Inferior parietal cortex (tissue), 1 donor: ENCODE measurements around the gene THRA.
A peak's percentile ranks its signal among the peaks of the same experiment; 100 is the strongest.

Experiments used
- DNase-seq: peaks from one replicate; pipeline ENCODE4 v3.0.0-alpha.2; 2016; ENCODE audit errors: extremely low spot score

The THRA gene

GRCh38 chr17:40026816-40027613, 35.8 kb upstream of the THRA start:
- DNase-seq = peak; percentile 88

- no peak for DNase-seq
Observed at GRCh38 chr17:40027614-40028012, 35.2 kb upstream of the THRA start.

DNA sequence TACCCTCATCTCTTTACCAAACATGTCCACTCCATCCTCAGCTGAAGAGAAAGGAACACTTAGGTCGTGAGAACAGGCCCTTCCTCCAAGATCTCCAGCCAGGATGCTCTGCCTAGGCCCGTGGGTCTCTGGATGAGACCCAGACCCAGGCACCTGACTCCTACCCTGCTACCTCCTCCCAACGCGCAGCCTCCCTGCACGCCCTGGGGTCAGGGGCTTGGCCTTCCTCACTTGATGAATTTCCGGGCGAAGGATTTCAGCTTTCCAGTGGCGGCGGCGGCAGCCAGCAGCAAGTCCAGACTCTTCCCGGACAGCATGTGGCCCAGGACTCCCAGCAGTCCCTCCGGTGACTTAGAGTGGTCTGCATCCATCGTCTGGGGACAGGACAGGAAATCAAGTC, 34.2 kb upstream of the THRA start:
- no peak for DNase-seq

DNA sequence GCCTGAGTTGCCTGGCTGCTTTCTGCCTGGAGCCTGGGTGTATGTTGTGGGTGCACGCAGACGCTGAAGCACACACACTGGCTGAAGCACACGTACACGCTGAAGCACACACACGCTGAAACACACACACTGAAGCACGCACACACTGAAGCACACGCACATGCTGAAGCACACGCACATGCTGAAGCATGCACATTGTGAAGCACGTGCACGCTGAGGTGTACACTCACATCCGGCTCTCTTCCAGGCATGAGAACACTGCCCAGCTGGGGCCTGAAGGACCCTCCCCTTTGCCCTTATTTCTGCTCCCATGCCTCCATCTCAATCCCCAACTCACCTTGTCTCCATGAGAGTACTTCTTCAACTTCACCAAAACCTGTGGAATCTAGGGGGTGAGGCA, 31.1 kb upstream of the THRA start:
- DNase-seq = no peak

GRCh38 chr17:40032322-40033320, 30.1 kb upstream of the THRA start:
- DNase-seq = no peak

- DNase-seq = no peak
Observed at GRCh38 chr17:40033339-40033738, 29.4 kb upstream of the THRA start.

GRCh38 chr17:40034426-40035161, 28.2 kb upstream of the THRA start:
- DNase-seq = no peak

DNA sequence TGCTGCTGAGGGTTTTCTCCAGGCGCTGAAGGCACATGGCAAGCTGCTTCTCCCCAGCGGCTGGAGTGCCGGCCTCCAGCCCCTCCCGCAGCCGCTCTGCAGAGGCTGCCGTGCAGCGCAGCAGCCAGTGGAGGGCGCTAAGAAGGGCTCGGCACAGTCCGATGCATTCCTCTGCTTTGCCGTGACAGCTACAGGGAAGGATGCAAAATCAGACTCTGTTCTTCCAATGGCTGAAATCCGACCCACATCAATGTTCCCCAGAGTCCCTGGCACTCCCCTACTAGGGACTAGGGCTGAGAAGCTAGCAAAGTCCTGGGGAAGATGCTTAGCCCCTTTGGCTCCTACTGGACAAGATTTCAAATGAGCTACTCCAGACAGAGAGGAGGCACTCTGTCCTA, 27.6 kb upstream of the THRA start:
- DNase-seq = peak; percentile 55

DNA sequence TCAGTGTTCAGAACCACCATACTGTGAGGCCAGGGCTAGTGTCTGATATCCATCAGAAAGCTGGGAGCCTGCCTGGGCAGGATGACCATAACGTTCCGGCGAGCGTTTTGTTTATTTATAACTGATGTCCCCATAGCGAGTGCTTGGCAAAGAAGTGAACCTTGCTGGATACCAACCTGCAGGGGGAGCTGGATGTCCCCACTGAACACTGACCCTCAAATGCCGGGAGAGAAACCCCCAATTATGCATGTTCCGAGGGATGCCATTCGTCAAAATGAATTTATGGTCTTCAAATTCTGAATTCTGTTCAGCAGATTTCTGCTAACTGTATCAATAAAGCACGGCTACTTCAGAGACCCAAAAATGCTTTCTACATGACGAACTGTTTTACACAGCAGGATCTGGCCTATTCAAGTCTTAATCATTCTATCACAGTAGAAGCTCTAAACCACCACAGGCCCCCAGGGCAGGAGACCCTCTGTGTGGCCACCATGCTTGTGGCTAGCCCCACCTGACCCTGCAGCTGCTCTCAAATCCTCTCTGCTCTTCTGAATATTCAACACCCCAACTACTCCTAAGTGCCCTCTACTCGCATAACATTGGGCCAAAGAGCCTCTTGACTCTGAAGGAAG, 23.8 kb upstream of the THRA start:
- DNase-seq = no peak

- DNase-seq = no peak
Observed at GRCh38 chr17:40041196-40041595, 21.6 kb upstream of the THRA start.

- peak; percentile 56 for DNase-seq
Observed at GRCh38 chr17:40056379-40057015, 6.3 kb upstream of the THRA start.

DNA sequence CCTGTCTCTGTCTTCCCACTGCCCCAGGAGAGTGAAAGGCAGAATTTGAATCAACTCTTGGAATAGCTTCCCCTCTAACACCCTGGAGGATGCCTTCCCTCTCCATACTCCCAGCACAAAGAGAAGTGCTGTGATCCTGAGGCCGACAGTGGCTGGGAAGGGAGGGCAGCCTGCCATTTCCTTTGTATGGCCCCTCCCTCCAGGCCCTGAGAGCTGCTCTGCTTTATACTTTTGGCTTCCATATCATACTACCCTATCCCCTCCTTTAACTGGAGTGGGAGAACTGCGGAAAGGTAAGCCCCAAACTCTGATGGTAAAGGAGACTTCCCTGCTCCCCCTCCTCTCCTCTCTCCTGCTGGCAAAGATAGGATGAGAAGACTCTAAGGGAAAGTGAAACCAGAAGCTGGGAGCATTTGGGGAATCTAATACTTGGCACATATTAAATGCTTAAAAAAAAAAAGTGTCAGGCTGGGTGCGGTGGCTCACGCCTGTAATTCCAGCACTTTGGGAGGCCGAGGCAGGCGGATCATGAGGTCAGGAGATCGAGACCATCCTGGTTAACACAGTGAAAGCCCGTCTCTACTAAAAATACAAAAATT, 4.5 kb upstream of the THRA start:
- no peak for DNase-seq

GRCh38 chr17:40058865-40059264, 3.9 kb upstream of the THRA start:
- DNase-seq = no peak

DNA sequence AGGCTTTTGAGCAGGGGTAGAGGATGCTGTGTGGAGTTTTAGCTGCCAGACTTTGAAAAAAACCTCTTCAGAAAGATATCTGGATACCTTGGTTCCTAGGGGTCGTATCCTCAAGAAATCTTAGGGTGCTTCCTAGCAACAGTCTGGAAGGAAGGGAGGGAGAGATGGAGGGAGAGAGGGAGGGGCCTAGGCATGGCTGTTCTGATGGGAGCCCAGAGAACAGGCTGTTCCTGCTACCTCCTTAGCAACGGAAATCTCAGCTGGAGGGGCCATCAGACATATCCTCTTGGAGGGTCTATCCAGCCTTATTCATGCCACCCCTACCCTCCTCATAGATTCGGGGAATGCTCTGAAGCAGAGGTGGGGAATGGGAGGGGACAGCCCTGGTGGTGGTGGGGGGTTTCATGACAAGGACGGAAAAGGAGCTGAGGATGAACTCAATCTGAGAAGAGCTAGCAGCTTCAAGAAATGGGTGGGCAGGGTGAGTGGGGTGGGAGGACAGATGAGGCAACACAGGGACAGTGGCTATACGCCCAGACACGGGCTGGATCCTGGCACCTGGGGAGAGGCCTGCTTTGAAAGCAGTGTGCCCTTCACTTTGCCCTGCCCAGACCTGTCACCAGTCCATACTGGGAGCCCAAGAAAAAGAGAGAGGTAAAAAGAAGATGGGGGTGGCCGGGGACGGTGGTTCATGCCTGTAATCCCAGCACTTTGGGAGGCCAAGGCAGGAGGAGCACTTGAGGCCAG, 2.9 kb upstream of the THRA start:
- peak; percentile 16 for DNase-seq

GRCh38 chr17:40060887-40061608, 1.7 kb upstream of the THRA start:
- DNase-seq = peak; percentile 22

GRCh38 chr17:40061609-40062038, 1.1 kb upstream of the THRA start:
- no peak for DNase-seq

DNA sequence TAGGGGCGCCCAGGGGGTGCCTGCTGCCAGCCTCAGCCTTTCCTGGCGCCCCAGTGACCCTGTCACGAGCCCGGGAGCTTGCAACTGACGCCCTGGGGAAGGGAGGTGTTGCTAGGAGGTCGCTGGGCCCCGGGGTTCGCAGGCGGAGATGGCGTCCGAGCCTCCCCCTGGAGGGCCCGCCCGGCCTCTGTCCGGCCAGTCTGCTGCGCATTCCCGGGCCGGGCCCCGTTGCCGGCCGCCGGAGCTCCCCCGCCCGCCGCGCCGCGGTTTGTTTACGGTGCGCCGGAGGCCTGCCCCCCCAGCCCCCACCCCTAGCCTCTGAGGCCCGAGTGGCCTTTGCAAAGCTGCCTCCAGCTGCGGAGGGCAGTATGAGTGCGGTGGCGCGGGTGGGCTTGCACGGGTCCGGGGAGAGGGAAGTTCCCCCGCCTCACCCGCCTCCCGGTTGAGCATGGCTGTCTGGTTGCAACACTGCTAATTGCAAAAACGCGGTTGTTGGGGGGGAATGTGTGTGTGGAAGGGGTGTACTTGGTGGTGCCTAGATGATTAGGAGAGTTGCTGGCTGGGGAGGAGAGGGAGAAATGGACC, 514 bp downstream of the THRA start:
- DNase-seq = peak; percentile 16

DNA sequence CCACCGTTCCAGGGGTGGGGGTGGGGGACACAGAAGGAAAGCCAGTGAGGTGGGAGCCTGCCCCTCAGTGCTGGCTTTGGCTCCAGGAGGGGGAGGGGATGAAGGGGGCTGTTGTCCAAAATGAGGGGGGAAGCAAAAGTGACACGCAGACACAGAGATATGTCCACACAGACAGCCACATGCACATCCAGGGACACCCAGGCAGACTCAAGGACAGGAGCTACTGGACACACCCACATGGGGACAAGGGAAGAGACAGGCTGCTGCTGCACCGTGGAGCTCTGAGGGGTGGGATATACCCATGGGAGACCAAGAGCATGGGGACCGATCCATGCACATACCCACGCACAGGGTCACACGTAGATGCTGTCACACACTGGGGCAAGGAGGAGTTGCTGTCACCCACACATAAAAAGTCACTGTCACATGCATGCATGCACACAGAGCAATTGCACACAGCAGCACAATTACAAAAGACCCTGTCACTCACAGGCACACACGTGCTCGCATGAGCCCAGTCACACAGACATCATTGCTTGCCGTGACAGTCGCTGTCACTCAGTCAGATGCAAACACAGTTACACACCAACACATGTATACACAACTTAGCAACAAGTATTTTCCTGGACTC, 1.3 kb downstream of the THRA start:
- DNase-seq = peak; percentile 60
